Measurements from ENCODE around the gene ZNRF1. TPM values are rescaled to one million over a fixed set of nuclear protein-coding genes. Genes with fewer than 3 reads are reported as not detected.

The ZNRF1 gene
- total RNA-seq, 1 donor, result 19.9 TPM

DNA sequence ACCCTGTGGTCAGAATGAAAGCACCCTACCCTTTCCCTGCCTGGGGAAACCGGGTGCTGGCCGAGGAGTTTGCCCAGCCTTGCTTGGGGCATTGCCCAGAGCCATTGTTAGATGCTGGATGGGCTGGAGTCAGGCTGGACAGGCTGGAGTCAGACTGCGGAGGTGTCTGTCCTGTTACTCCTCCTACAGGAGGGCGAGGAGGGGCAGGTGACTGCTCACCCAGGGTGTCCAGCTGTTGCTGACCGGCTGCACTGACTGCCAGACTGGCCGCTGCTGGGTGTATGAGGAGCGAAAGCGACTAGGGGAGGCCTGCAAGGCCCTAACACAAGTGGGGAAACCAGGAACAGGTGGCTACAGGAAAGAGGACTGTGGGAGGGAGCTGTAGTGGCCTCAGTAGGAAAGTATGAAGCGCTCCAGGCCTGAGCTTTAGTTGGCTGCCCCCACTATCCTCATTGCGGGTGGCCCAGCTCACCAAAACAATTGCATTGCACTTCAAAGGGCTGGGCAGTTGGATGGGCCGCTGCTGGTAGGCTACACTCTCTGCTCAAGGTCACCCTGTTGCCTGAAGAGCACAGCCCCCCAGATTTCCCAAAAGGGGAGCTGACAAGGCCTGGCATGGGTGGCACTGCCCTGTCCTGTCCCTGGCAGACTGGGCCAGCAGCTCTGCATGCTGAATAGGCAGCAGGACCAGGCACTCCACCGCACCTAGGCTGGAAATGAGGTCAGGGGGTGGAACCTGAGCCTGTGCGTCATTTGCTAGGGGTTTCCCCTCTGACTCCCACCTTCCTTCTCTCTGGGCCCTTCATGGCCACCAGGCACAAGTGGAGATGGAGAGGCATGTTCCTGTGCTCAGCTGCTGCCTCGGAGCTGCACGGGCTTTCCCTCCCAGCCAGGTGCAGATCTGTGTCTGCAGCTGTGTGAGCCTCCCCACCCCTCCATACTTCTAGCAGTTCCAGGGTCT lies 99.4 kb downstream of the ZNRF1 start:
- Histone ChIP-seq H2AFZ (ENCODE audit: low read length) (no peak overlapping the region), H3K4me2 (ENCODE audit: insufficient read depth, low read length) (no peak overlapping the region), H3K4me1 (ENCODE audit: insufficient read depth, low read length) (no peaks in the 10 kb centered on the region), H3K36me3 (ENCODE audit: insufficient read depth, low read length) (peaks cover 6% of the 10 kb centered on the region), H3K27ac (ENCODE audit: low read depth, low read length) (no peak overlapping the region), H3K4me3 (ENCODE audit: insufficient read depth, low read length) (no peak overlapping the region), H3K27me3 (ENCODE audit: insufficient read depth, low read length) (no peaks in the 10 kb centered on the region), H3K79me2 (ENCODE audit: insufficient read depth, low read length) (peaks cover 2% of the 10 kb centered on the region), H3K9me3 (ENCODE audit: low read depth, low read length) (no peaks in the 10 kb centered on the region), H4K20me1 (ENCODE audit: insufficient read depth, low read length) (peaks cover 47% of the 10 kb centered on the region)
- TF ChIP-seq, protein P1, sequence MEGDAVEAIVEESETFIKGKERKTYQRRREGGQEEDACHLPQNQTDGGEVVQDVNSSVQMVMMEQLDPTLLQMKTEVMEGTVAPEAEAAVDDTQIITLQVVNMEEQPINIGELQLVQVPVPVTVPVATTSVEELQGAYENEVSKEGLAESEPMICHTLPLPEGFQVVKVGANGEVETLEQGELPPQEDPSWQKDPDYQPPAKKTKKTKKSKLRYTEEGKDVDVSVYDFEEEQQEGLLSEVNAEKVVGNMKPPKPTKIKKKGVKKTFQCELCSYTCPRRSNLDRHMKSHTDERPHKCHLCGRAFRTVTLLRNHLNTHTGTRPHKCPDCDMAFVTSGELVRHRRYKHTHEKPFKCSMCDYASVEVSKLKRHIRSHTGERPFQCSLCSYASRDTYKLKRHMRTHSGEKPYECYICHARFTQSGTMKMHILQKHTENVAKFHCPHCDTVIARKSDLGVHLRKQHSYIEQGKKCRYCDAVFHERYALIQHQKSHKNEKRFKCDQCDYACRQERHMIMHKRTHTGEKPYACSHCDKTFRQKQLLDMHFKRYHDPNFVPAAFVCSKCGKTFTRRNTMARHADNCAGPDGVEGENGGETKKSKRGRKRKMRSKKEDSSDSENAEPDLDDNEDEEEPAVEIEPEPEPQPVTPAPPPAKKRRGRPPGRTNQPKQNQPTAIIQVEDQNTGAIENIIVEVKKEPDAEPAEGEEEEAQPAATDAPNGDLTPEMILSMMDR (IDR thresholded peaks at IDR 0.05; ENCODE audit: extremely low read depth, low read depth, low read length), result no peak
- peak; percentile 77 for DNase-seq (ENCODE audit: insufficient read length, low spot score, missing footprints)

DNA sequence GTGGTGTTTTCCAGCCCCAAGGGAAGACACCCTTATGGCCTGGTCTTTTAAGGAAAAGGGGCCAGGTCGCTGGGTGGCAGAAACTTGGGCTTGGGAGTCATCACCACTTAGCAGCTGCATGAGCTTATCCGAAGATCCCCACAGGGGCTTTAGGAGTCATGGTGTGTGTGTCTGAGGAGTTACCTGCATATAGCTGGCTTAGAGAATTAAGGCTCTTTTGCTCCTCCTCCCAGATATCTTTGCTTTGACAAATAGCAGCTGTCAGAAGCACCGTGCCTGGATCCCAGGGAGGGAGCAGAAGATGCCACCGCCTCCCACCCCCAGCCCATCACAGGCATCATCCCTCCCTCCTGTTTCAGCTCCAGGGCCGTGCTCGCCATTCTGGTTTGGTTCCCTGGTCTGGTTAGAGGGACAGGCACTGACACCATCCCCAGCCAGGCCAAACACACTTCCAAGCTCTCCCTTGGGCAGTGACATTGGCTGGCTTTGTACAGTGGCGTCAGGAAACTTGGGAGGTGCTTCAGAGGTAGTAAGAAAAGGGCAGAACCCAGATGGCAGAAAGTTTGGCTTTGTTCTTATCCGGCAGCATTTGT lies 100.3 kb downstream of the ZNRF1 start:
- no peak overlapping the region for H3K27ac ChIP-seq (ENCODE audit: low read depth, low read length)
- no peak overlapping the region for H2AFZ ChIP-seq (ENCODE audit: low read length)
- DNase-seq (ENCODE audit: insufficient read length, low spot score, missing footprints), result no peak
- H3K4me3 ChIP-seq (ENCODE audit: insufficient read depth, low read length), result no peak overlapping the region
- no peaks in the 10 kb centered on the region for H3K27me3 ChIP-seq (ENCODE audit: insufficient read depth, low read length)
- peaks cover 6% of the 10 kb centered on the region for H3K36me3 ChIP-seq (ENCODE audit: insufficient read depth, low read length)
- peaks cover 2% of the 10 kb centered on the region for H3K79me2 ChIP-seq (ENCODE audit: insufficient read depth, low read length)
- H3K4me1 ChIP-seq (ENCODE audit: insufficient read depth, low read length), result no peaks in the 10 kb centered on the region
- TF ChIP-seq, protein P1 (IDR thresholded peaks at IDR 0.05; ENCODE audit: extremely low read depth, low read depth, low read length), result no peak
- H3K9me3 ChIP-seq (ENCODE audit: low read depth, low read length), result no peaks in the 10 kb centered on the region
- no peak overlapping the region for H3K4me2 ChIP-seq (ENCODE audit: insufficient read depth, low read length)
- H4K20me1 ChIP-seq (ENCODE audit: insufficient read depth, low read length), result peaks cover 47% of the 10 kb centered on the region

DNA sequence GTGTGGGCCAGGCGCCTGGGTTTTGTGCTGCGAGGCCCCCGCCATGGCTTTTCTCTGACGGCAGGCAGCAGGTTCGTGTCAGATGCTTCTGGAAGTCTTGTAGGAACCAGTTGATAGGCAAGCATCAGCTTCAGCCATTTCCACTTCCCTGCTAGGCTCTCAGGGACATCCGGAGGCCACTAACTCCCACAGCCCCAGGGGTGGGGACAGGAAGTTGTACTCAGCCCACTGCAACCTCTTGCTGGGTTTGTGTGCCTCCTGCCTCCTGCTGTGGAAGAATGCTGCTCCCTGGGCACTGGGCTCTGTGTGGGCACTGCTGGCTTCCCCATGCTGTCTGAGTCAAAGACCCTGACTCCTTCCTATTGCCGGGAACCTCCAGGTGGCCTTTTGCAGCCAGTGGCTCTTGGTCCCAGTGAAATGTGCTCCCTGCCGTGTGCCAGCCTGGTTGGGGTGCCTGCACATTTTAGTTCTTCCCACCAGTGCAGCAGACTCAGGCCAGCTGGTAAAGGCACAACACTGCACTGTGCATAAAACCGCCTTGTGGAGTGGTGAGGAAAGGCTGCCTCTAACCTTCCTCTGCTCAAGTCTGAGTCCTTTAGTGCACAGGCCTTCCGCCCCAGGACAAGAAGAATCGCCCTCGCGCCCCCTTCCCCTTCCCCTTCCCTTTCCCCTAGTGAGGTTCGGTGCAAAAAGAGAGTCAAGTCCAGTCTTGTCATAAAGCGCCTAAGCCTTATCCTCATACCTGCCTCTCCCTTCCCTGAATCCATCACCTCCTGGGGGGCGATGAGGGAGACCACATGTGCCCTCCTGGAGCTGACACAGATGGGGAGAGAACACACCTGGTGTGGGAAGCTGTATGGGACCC lies 101.1 kb downstream of the ZNRF1 start:
- H3K79me2 ChIP-seq (ENCODE audit: insufficient read depth, low read length), result peaks cover 2% of the 10 kb centered on the region
- no peak overlapping the region for H3K4me2 ChIP-seq (ENCODE audit: insufficient read depth, low read length)
- H2AFZ ChIP-seq (ENCODE audit: low read length), result no peak overlapping the region
- H3K27ac ChIP-seq (ENCODE audit: low read depth, low read length), result no peak overlapping the region
- H3K4me1 ChIP-seq (ENCODE audit: insufficient read depth, low read length), result no peaks in the 10 kb centered on the region
- peak; percentile 82 for DNase-seq (ENCODE audit: insufficient read length, low spot score, missing footprints)
- H3K27me3 ChIP-seq (ENCODE audit: insufficient read depth, low read length), result no peaks in the 10 kb centered on the region
- peaks cover 3% of the 10 kb centered on the region for H3K36me3 ChIP-seq (ENCODE audit: insufficient read depth, low read length)
- H3K9me3 ChIP-seq (ENCODE audit: low read depth, low read length), result no peaks in the 10 kb centered on the region
- peaks cover 45% of the 10 kb centered on the region for H4K20me1 ChIP-seq (ENCODE audit: insufficient read depth, low read length)
- TF ChIP-seq, protein P1 (IDR thresholded peaks at IDR 0.05; ENCODE audit: extremely low read depth, low read depth, low read length), result no peak
- H3K4me3 ChIP-seq (ENCODE audit: insufficient read depth, low read length), result no peak overlapping the region
